Astrocyte (in vitro differentiated cells and primary cell): ENCODE results near the gene HYAL4. TPM values are rescaled to one million over a fixed set of nuclear protein-coding genes. Genes with fewer than 3 reads are reported as not detected.

Experiments used
- DNase-seq: peaks from one replicate; pipeline ENCODE4 v3.0.0-alpha.2; 2010; ENCODE audit warnings: low read depth
- FAIRE-seq: peaks from 2 replicates; lab custom pipeline; 2011; peaks lifted over from hg19 to GRCh38; lab: Jason Lieb, UNC
- H2AFZ ChIP-seq: 2 replicates; pipeline ENCODE4 v1.6.0; 2012; ENCODE audit warnings: low read depth, low read length, inconsistent platforms
- H3K27ac ChIP-seq: 2 replicates; pipeline ENCODE4 v1.5.1; 2011; ENCODE audit warnings: low read depth, low read length, inconsistent platforms
- H3K27me3 ChIP-seq: 2 replicates; pipeline ENCODE4 v1.6.0; 2011; ENCODE audit warnings: low read length, inconsistent platforms; ENCODE audit not compliant: insufficient read depth
- H3K36me3 ChIP-seq: 2 replicates; pipeline ENCODE4 v1.5.1; 2011; ENCODE audit warnings: low read length, inconsistent platforms; ENCODE audit not compliant: insufficient read depth
- H3K4me1 ChIP-seq: 2 replicates; pipeline ENCODE4 v1.5.1; 2011; ENCODE audit warnings: low read length, inconsistent platforms; ENCODE audit not compliant: insufficient read depth
- H3K4me2 ChIP-seq: 2 replicates; pipeline ENCODE4 v1.6.0; 2012; ENCODE audit warnings: low read length, inconsistent platforms
- H3K4me3 ChIP-seq: 2 replicates; pipeline ENCODE4 v1.5.1; 2011; ENCODE audit warnings: low read depth, mild to moderate bottlenecking, low read length, inconsistent platforms; ENCODE audit not compliant: insufficient read depth
- H3K79me2 ChIP-seq: 2 replicates; pipeline ENCODE4 v1.6.0; 2012; ENCODE audit warnings: mild to moderate bottlenecking, low read length, inconsistent platforms; ENCODE audit not compliant: insufficient read depth
- H3K9ac ChIP-seq: 2 replicates; pipeline ENCODE4 v1.6.0; 2012; ENCODE audit warnings: mild to moderate bottlenecking, low read length, inconsistent platforms
- H3K9me3 ChIP-seq: 2 replicates; pipeline ENCODE4 v1.5.1; 2012; ENCODE audit warnings: low read depth, mild to moderate bottlenecking, low read length, inconsistent platforms; ENCODE audit not compliant: insufficient read depth
- H4K20me1 ChIP-seq: 2 replicates; pipeline ENCODE4 v1.6.0; 2012; ENCODE audit warnings: low read length, inconsistent platforms; ENCODE audit not compliant: insufficient read depth
- H3K27ac Mint-ChIP-seq: one replicate; pipeline ENCODE4 v1.8.0; 2021; ENCODE audit warnings: mild to moderate bottlenecking, mixed read lengths; ENCODE audit not compliant: unreplicated experiment
- H3K27me3 Mint-ChIP-seq: one replicate; pipeline ENCODE4 v1.8.0; 2021; ENCODE audit warnings: low read depth, mixed read lengths; ENCODE audit not compliant: unreplicated experiment
- H3K36me3 Mint-ChIP-seq: one replicate; pipeline ENCODE4 v1.8.0; 2021; ENCODE audit warnings: low read depth, mixed read lengths; ENCODE audit not compliant: unreplicated experiment
- H3K4me1 Mint-ChIP-seq: one replicate; pipeline ENCODE4 v1.8.0; 2021; ENCODE audit warnings: low read depth, mixed read lengths; ENCODE audit not compliant: unreplicated experiment
- H3K4me3 Mint-ChIP-seq: one replicate; pipeline ENCODE4 v1.8.0; 2021; ENCODE audit warnings: mild to moderate bottlenecking, moderate library complexity, mixed read lengths; ENCODE audit not compliant: unreplicated experiment
- H3K9me3 Mint-ChIP-seq: one replicate; pipeline ENCODE4 v1.8.0; 2021; ENCODE audit warnings: mild to moderate bottlenecking, mixed read lengths; ENCODE audit not compliant: unreplicated experiment
- EZH2 ChIP-seq: IDR thresholded peaks from 2 replicates; pipeline ENCODE4 v1.6.1; 2012; ENCODE audit warnings: mild to moderate bottlenecking, low read length, inconsistent platforms; ENCODE audit not compliant: insufficient read depth
- total RNA-seq: library from RNA; stranded (reverse); gene quantifications from 2 replicates; pipeline ENCODE4 v1.2.1, GENCODE V29; 2021
- TF ChIP-seq, protein P1 (sequence below): IDR thresholded peaks from 2 replicates; pipeline ENCODE4 v1.5.1; 2011; ENCODE audit warnings: low read depth, mild to moderate bottlenecking, inconsistent platforms, low read length, moderate library complexity; ENCODE audit not compliant: insufficient read depth

The HYAL4 gene
- total RNA-seq, 1 donor from 2014 or later, result not detected

- H3K9me3 ChIP-seq, result no peaks in the 10 kb centered on the region
- Mint-ChIP-seq H3K4me3 (no peak overlapping the region), H3K4me1 (no peaks in the 10 kb centered on the region), H3K27ac (no peak overlapping the region), H3K27me3 (no peaks in the 10 kb centered on the region), H3K9me3 (no peaks in the 10 kb centered on the region), H3K36me3 (no peaks in the 10 kb centered on the region)
- no peaks in the 10 kb centered on the region for H3K4me1 ChIP-seq
- H3K27me3 ChIP-seq, result no peaks in the 10 kb centered on the region
- DNase-seq, result no peak
- no peak overlapping the region for H3K4me2 ChIP-seq
- H2AFZ ChIP-seq, result no peak overlapping the region
- H3K79me2 ChIP-seq, result no peaks in the 10 kb centered on the region
- no peak for FAIRE-seq
- H3K36me3 ChIP-seq, result no peaks in the 10 kb centered on the region
- no peak for TF ChIP-seq EZH2
- TF ChIP-seq, protein P1, sequence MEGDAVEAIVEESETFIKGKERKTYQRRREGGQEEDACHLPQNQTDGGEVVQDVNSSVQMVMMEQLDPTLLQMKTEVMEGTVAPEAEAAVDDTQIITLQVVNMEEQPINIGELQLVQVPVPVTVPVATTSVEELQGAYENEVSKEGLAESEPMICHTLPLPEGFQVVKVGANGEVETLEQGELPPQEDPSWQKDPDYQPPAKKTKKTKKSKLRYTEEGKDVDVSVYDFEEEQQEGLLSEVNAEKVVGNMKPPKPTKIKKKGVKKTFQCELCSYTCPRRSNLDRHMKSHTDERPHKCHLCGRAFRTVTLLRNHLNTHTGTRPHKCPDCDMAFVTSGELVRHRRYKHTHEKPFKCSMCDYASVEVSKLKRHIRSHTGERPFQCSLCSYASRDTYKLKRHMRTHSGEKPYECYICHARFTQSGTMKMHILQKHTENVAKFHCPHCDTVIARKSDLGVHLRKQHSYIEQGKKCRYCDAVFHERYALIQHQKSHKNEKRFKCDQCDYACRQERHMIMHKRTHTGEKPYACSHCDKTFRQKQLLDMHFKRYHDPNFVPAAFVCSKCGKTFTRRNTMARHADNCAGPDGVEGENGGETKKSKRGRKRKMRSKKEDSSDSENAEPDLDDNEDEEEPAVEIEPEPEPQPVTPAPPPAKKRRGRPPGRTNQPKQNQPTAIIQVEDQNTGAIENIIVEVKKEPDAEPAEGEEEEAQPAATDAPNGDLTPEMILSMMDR, result no peak
- H3K27ac ChIP-seq, result no peak overlapping the region
- H4K20me1 ChIP-seq, result no peaks in the 10 kb centered on the region
- H3K9ac ChIP-seq, result no peak overlapping the region
- no peak overlapping the region for H3K4me3 ChIP-seq
Observed at GRCh38 chr7:123918309-123918708, 73.3 kb downstream of the HYAL4 start.

- Histone ChIP-seq H3K27me3 (no peaks in the 10 kb centered on the region), H3K4me3 (no peak overlapping the region), H3K27ac (no peak overlapping the region), H4K20me1 (no peaks in the 10 kb centered on the region), H3K36me3 (no peaks in the 10 kb centered on the region), H3K9ac (no peak overlapping the region), H3K4me2 (no peak overlapping the region), H3K9me3 (no peaks in the 10 kb centered on the region), H2AFZ (no peak overlapping the region), H3K4me1 (no peaks in the 10 kb centered on the region), H3K79me2 (no peaks in the 10 kb centered on the region)
- Mint-ChIP-seq H3K9me3 (no peaks in the 10 kb centered on the region), H3K27ac (no peak overlapping the region), H3K4me3 (no peak overlapping the region), H3K27me3 (no peaks in the 10 kb centered on the region), H3K36me3 (no peaks in the 10 kb centered on the region), H3K4me1 (no peaks in the 10 kb centered on the region)
- TF ChIP-seq EZH2, result no peak
- TF ChIP-seq, protein P1, result no peak
- no peak for FAIRE-seq
- no peak for DNase-seq
Observed at GRCh38 chr7:123923599-123923998, 78.6 kb downstream of the HYAL4 start.

DNA sequence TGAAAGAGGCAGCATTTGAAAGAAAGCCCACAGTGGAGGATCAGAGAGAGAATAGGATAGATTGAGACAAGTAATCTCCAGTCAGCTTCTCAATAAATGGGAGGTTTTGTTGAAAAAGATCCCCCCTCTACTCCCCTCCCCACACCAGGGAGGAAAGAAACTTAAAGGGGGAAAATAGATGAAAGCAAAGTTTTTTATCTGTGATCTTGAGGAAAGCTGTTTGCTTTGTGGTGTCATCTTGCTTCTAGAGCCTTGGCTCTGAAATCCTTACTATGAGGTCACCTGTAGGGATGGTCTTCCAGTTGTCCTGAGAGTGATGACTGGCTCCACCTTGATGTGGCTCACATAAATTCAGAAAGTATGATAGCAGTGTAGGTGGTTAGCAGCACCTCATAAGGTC lies 80.0 kb downstream of the HYAL4 start, which contains the start of gene SPAM1:
Gene SPAM1, plus strand, starts transcription at position 301 of the 400 bp plus-strand sequence. CDS start 28,330 bp downstream, outside the sequence.
- TF ChIP-seq EZH2, result no peak
- TF ChIP-seq, protein P1, result no peak
- Mint-ChIP-seq H3K4me3 (no peak within 1 kb of the TSS), H3K27ac (no peak within 1 kb of the TSS), H3K36me3 (no peaks in the 10 kb centered on the region), H3K4me1 (no peaks in the 10 kb centered on the region), H3K27me3 (no peaks in the 10 kb centered on the region), H3K9me3 (no peaks in the 10 kb centered on the region)
- H4K20me1 ChIP-seq, result no peaks in the 10 kb centered on the region
- no peak within 1 kb of the TSS for H3K4me2 ChIP-seq
- no peak within 1 kb of the TSS for H3K27ac ChIP-seq
- no peaks in the 10 kb centered on the region for H3K9me3 ChIP-seq
- H3K27me3 ChIP-seq, result no peaks in the 10 kb centered on the region
- FAIRE-seq, result no peak
- H2AFZ ChIP-seq, result no peak within 1 kb of the TSS
- H3K9ac ChIP-seq, result no peak within 1 kb of the TSS
- no peak within 1 kb of the TSS for H3K4me3 ChIP-seq
- no peaks in the 10 kb centered on the region for H3K36me3 ChIP-seq
- H3K79me2 ChIP-seq, result no peaks in the 10 kb centered on the region
- no peak for DNase-seq
- H3K4me1 ChIP-seq, result no peaks in the 10 kb centered on the region
